Measurements from ENCODE around the gene TRIM3.

Gene TRIM3

DNA sequence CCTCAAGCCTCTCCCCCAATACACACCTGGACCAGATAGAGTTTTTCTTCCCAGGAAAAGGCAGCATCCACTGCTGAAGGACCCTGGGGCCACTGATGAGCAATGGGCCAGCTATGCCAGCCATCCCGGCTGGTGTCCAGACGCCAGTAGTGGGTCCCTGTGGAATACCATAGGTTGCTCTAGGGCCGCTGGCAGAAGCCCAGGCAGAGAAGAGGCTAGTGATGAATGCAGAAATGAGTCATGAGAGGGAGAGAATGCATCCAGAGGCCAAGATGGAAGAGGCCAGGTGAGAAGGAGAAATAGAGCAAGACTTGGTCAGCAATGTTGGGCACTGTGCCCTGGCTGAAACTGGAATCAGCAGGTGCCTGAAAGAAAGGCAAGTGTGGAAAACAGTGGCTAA is 41.9 kb downstream of the TRIM3 start:
- no peak overlapping the region for H3K4me3 ChIP-seq (ENCODE audit: low read length)
- peaks cover 7% of the 10 kb centered on the region for H3K4me1 ChIP-seq (ENCODE audit: control insufficient read depth, insufficient read depth, low read length)
- no peaks in the 10 kb centered on the region for H3K9me3 ChIP-seq (replicated peaks; ENCODE audit: low read length)
- H3K36me3 ChIP-seq (ENCODE audit: insufficient read depth, low read length) = peaks cover 3% of the 10 kb centered on the region
- no peaks in the 10 kb centered on the region for H3K27me3 ChIP-seq (ENCODE audit: control insufficient read depth, insufficient read depth, low read length)
- no peak overlapping the region for H3K9ac ChIP-seq (ENCODE audit: low read depth, low read length)
- no peak overlapping the region for H3K4me2 ChIP-seq (ENCODE audit: low read length)

GRCh38 chr11:6427516-6427915 is 46.2 kb downstream of the TRIM3 start:
- peaks cover 3% of the 10 kb centered on the region for H3K36me3 ChIP-seq (ENCODE audit: insufficient read depth, low read length)
- H3K4me1 ChIP-seq (ENCODE audit: control insufficient read depth, insufficient read depth, low read length) = peaks cover 7% of the 10 kb centered on the region
- peaks cover 12% of the 10 kb centered on the region for H3K27me3 ChIP-seq (ENCODE audit: control insufficient read depth, insufficient read depth, low read length)
- no peak overlapping the region for H3K4me3 ChIP-seq (ENCODE audit: low read length)
- H3K4me2 ChIP-seq (ENCODE audit: low read length) = no peak overlapping the region
- no peak overlapping the region for H3K9ac ChIP-seq (ENCODE audit: low read depth, low read length)
- no peaks in the 10 kb centered on the region for H3K9me3 ChIP-seq (replicated peaks; ENCODE audit: low read length)

- Histone ChIP-seq H3K27me3 (ENCODE audit: control insufficient read depth, insufficient read depth, low read length) (peaks cover 15% of the 10 kb centered on the region), H3K9ac (ENCODE audit: low read depth, low read length) (no peak overlapping the region), H3K4me1 (ENCODE audit: control insufficient read depth, insufficient read depth, low read length) (peaks cover 10% of the 10 kb centered on the region), H3K36me3 (ENCODE audit: insufficient read depth, low read length) (no peaks in the 10 kb centered on the region), H3K9me3 (replicated peaks; ENCODE audit: low read length) (no peaks in the 10 kb centered on the region), H3K4me3 (ENCODE audit: low read length) (no peak overlapping the region), H3K4me2 (ENCODE audit: low read length) (no peak overlapping the region)
Observed at GRCh38 chr11:6420677-6421076, 53.1 kb downstream of the TRIM3 start.

GRCh38 chr11:6419009-6419631 is 54.6 kb downstream of the TRIM3 start, which contains the start of gene APBB1:
TSS of gene APBB1 (minus strand) at chr11:6419094. CDS start at chr11:6411347, 7,747 bp downstream.
- peak within 1 kb of the TSS; percentile 97 for H3K4me3 ChIP-seq (ENCODE audit: low read length)
- no peaks in the 10 kb centered on the region for H3K36me3 ChIP-seq (ENCODE audit: insufficient read depth, low read length)
- H3K4me2 ChIP-seq (ENCODE audit: low read length) = peak within 1 kb of the TSS; percentile 89
- H3K27me3 ChIP-seq (ENCODE audit: control insufficient read depth, insufficient read depth, low read length) = peaks cover 15% of the 10 kb centered on the region
- H3K9ac ChIP-seq (ENCODE audit: low read depth, low read length) = peak within 1 kb of the TSS; percentile 89
- H3K4me1 ChIP-seq (ENCODE audit: control insufficient read depth, insufficient read depth, low read length) = peaks cover 10% of the 10 kb centered on the region
- no peaks in the 10 kb centered on the region for H3K9me3 ChIP-seq (replicated peaks; ENCODE audit: low read length)

- no peaks in the 10 kb centered on the region for H3K9me3 ChIP-seq (replicated peaks; ENCODE audit: low read length)
- H3K36me3 ChIP-seq (ENCODE audit: insufficient read depth, low read length) = no peaks in the 10 kb centered on the region
- peaks cover 10% of the 10 kb centered on the region for H3K27me3 ChIP-seq (ENCODE audit: control insufficient read depth, insufficient read depth, low read length)
- H3K4me2 ChIP-seq (ENCODE audit: low read length) = peak overlapping the region; percentile 89
- peak overlapping the region; percentile 89 for H3K9ac ChIP-seq (ENCODE audit: low read depth, low read length)
- H3K4me3 ChIP-seq (ENCODE audit: low read length) = peak overlapping the region; percentile 97
- H3K4me1 ChIP-seq (ENCODE audit: control insufficient read depth, insufficient read depth, low read length) = peaks cover 10% of the 10 kb centered on the region
Observed at GRCh38 chr11:6418557-6419008, 55.2 kb downstream of the TRIM3 start.

DNA sequence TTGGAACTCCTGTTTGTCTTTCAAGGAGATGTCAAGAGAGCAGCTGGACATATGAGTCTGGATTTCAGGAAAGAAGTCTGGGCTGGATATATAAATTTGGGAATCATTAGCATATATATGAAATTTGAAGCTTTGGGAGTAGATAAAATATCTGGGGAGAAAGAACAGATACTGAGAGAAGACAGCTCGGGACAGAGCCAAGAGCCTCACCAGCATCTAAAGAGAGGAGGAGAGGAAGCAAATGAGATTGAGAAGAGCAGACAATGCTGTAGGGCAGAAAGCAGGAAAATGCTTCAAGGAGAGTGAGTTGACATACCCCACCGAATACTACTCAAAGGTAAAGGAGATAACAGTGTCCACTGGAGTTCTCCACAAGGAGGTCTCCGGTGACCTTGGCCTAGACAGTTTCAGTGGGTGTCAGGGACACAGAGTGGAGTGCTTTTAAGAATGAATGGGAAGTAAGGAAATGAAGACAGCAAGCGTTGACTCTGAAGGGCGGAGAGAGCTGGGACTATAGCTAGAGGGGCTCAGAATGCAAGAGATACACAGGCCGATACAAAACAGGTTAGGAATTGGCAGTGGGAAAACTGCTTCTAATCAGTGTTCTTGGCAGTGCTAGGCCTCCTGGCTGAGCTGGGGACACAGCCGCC is 55.7 kb downstream of the TRIM3 start:
- peaks cover 8% of the 10 kb centered on the region for H3K27me3 ChIP-seq (ENCODE audit: control insufficient read depth, insufficient read depth, low read length)
- peaks cover 10% of the 10 kb centered on the region for H3K4me1 ChIP-seq (ENCODE audit: control insufficient read depth, insufficient read depth, low read length)
- no peaks in the 10 kb centered on the region for H3K36me3 ChIP-seq (ENCODE audit: insufficient read depth, low read length)
- H3K4me3 ChIP-seq (ENCODE audit: low read length) = peak overlapping the region; percentile 97
- peak overlapping the region; percentile 89 for H3K4me2 ChIP-seq (ENCODE audit: low read length)
- peak overlapping the region; percentile 89 for H3K9ac ChIP-seq (ENCODE audit: low read depth, low read length)
- no peaks in the 10 kb centered on the region for H3K9me3 ChIP-seq (replicated peaks; ENCODE audit: low read length)

- Histone ChIP-seq H3K4me1 (ENCODE audit: control insufficient read depth, insufficient read depth, low read length) (peaks cover 10% of the 10 kb centered on the region), H3K9ac (ENCODE audit: low read depth, low read length) (no peak overlapping the region), H3K36me3 (ENCODE audit: insufficient read depth, low read length) (no peaks in the 10 kb centered on the region), H3K27me3 (ENCODE audit: control insufficient read depth, insufficient read depth, low read length) (no peaks in the 10 kb centered on the region), H3K4me3 (ENCODE audit: low read length) (no peak overlapping the region), H3K4me2 (ENCODE audit: low read length) (no peak overlapping the region), H3K9me3 (replicated peaks; ENCODE audit: low read length) (no peaks in the 10 kb centered on the region)
Observed at GRCh38 chr11:6415797-6416196, 57.9 kb downstream of the TRIM3 start.

- H3K27me3 ChIP-seq (ENCODE audit: control insufficient read depth, insufficient read depth, low read length) = no peaks in the 10 kb centered on the region
- H3K9ac ChIP-seq (ENCODE audit: low read depth, low read length) = no peak overlapping the region
- no peak overlapping the region for H3K4me3 ChIP-seq (ENCODE audit: low read length)
- H3K36me3 ChIP-seq (ENCODE audit: insufficient read depth, low read length) = no peaks in the 10 kb centered on the region
- no peak overlapping the region for H3K4me2 ChIP-seq (ENCODE audit: low read length)
- H3K9me3 ChIP-seq (replicated peaks; ENCODE audit: low read length) = no peaks in the 10 kb centered on the region
- peaks cover 9% of the 10 kb centered on the region for H3K4me1 ChIP-seq (ENCODE audit: control insufficient read depth, insufficient read depth, low read length)
Observed at GRCh38 chr11:6414874-6415328, 58.8 kb downstream of the TRIM3 start.

GRCh38 chr11:6413791-6414201 is 59.9 kb downstream of the TRIM3 start:
- H3K36me3 ChIP-seq (ENCODE audit: insufficient read depth, low read length) = no peaks in the 10 kb centered on the region
- H3K9ac ChIP-seq (ENCODE audit: low read depth, low read length) = no peak overlapping the region
- H3K4me3 ChIP-seq (ENCODE audit: low read length) = no peak overlapping the region
- peaks cover 5% of the 10 kb centered on the region for H3K4me1 ChIP-seq (ENCODE audit: control insufficient read depth, insufficient read depth, low read length)
- no peaks in the 10 kb centered on the region for H3K9me3 ChIP-seq (replicated peaks; ENCODE audit: low read length)
- H3K27me3 ChIP-seq (ENCODE audit: control insufficient read depth, insufficient read depth, low read length) = no peaks in the 10 kb centered on the region
- H3K4me2 ChIP-seq (ENCODE audit: low read length) = no peak overlapping the region

- Histone ChIP-seq H3K36me3 (ENCODE audit: insufficient read depth, low read length) (no peaks in the 10 kb centered on the region), H3K27me3 (ENCODE audit: control insufficient read depth, insufficient read depth, low read length) (no peaks in the 10 kb centered on the region), H3K4me2 (ENCODE audit: low read length) (no peak overlapping the region), H3K9ac (ENCODE audit: low read depth, low read length) (no peak overlapping the region), H3K4me3 (ENCODE audit: low read length) (no peak overlapping the region), H3K4me1 (ENCODE audit: control insufficient read depth, insufficient read depth, low read length) (no peaks in the 10 kb centered on the region), H3K9me3 (replicated peaks; ENCODE audit: low read length) (no peaks in the 10 kb centered on the region)
Observed at GRCh38 chr11:6411594-6412031, 62.1 kb downstream of the TRIM3 start.

DNA sequence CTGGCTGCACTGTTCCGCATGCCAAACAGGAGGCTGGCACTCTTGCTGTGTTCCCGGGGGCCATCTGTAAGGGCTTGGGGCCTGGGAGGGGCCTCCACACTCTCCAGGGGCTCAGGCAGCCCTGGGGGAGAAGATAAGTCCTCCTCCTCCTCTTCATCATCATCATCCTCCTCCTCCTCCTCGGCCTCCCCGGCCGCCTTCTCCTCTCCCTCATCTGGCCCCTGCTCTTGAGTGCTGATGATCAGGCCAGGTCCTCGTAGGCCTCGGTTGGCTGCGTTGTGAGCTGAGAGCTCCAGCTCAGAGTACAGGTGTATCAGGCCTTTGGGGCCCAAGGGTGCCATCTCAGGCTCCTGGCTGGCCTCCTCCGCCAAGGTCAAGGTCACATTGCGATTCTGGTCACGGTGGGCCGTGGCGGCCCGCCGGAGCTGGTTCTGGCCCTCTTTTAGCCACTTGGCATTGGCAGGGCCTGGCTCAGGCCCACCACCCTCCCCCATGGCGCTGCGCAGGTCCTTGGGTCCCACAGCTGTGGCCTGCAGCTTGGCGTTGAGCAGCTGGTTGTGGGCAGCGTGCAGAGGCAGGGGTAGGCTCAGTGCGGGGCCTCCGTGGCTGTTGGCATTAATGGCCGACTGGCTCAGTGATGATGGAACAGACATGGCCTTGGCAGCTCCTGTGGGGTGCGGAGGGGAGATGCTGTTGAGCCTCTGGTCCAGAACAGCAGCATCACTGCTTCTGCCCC is 62.9 kb downstream of the TRIM3 start:
- Histone ChIP-seq H3K9me3 (replicated peaks; ENCODE audit: low read length) (no peaks in the 10 kb centered on the region), H3K27me3 (ENCODE audit: control insufficient read depth, insufficient read depth, low read length) (no peaks in the 10 kb centered on the region), H3K4me1 (ENCODE audit: control insufficient read depth, insufficient read depth, low read length) (no peaks in the 10 kb centered on the region), H3K4me3 (ENCODE audit: low read length) (no peak overlapping the region), H3K4me2 (ENCODE audit: low read length) (no peak overlapping the region), H3K9ac (ENCODE audit: low read depth, low read length) (no peak overlapping the region), H3K36me3 (ENCODE audit: insufficient read depth, low read length) (no peaks in the 10 kb centered on the region)

Measured in skeletal muscle satellite cell (primary cell).